ENCODE measurements around the gene SH3RF3.
"Not testable (repeated sequence)": the region's sequence is repeated elsewhere in the genome, so short reads cannot be mapped to it uniquely, and the experiment has no call there.

Gene SH3RF3

DNA sequence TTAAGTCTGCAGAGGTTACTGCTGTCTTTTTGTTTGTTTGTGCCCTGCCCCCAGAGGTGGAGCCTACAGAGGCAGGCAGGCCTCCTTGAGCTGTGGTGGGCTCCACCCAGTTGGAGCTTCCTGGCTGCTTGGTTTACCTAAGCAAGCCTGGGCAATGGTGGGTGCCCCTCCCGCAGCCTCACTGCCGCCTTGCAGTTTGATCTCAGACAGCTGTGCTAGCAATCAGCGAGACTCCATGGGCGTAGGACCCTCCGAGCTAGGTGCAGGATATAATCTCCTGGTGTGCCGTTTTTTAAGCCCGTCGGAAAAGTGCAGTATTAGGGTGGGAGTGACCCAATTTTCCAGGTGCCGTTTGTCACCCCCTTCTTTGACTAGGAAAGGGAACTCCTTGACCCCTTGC lies 11.8 kb upstream of the SH3RF3 start:
- H3K27ac ChIP-seq, H3K4me3 ChIP-seq: not testable (repeated sequence)

DNA sequence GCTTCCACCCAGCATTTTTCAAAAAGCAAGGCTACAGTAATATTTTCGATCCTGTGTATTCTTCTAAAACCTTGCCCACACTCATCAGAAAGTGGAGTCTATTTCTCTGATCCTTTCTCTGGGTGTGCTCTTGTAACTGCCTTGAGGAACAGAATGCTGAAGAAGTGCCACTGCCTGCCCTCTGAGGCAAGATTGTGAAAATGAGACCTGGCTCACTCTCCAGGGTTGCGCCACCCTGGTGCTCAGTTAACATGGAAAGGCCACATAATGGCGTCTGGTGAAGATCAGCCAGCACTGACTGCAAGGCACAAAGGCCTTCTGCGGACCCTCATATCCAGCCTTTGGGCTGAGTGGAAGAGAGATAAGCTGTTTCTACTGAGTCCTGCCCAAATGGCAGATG lies 11.2 kb upstream of the SH3RF3 start:
- Histone ChIP-seq H3K27ac (no peak overlapping the region), H3K4me3 (no peak overlapping the region)

DNA sequence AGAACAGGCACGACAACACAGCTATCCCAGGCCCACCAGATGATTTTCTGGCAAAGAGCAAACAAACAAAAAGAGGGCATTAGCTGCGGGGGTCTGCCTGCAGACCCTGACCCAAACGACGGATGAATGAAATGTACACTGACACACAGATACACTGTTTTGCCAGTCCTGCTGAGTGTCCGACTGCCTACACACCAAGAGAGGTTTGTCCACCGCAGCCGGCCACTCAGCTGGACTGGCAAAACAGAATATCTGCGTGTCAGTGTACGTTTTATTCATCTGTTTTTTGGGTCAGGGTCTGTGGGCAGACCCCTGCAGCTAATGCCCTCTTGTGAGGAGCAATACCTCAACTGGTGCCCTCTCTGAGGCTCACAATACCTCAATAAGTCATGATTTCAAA lies 10.7 kb upstream of the SH3RF3 start:
- no peak overlapping the region for H3K4me3 ChIP-seq
- H3K27ac ChIP-seq: no peak overlapping the region

DNA sequence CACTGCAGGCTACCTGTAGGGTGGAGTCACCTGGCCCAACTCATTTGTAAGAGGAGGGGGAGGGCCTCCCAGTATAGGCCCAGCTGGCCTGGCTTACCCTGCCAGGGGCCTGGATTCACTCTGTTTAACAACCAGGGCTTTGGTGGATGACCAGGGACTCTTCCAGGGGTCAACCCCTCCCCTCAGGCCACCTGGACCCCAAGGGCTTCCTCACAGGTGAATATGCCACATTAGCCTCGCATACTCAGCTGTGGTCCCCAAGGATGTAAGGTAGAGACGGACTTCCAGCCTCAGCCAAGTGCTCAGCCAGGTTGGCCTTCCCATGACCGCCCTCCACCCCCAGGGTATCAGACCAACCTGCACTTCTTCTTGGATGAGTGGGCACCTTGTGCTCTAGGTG lies 8.8 kb upstream of the SH3RF3 start:
- no peak overlapping the region for H3K4me3 ChIP-seq

DNA sequence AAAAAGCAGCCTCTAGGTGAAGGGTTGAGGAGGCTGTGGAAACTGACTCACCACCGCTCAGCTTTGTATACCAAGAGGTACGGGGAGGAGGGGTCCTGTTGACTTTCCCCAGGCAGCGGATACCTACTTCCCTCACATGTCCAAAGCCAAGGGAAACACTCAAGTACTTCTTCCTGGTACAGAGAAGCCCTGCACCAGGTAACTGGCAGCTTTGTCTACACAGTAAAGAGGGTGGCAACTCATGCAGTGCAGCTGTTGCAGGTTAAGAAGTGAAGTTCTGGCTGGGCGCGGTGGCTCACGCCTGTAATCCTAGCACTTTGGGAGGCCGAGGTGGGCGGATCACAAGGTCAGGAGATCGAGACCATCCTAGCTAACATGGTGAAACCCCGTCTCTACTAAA lies 8.3 kb upstream of the SH3RF3 start:
- H3K4me3 ChIP-seq, H3K27ac ChIP-seq: not testable (repeated sequence)

More for the DNA sequence above, 8.8 kb upstream of the SH3RF3 start:
- H3K27ac ChIP-seq: no peak overlapping the region

DNA sequence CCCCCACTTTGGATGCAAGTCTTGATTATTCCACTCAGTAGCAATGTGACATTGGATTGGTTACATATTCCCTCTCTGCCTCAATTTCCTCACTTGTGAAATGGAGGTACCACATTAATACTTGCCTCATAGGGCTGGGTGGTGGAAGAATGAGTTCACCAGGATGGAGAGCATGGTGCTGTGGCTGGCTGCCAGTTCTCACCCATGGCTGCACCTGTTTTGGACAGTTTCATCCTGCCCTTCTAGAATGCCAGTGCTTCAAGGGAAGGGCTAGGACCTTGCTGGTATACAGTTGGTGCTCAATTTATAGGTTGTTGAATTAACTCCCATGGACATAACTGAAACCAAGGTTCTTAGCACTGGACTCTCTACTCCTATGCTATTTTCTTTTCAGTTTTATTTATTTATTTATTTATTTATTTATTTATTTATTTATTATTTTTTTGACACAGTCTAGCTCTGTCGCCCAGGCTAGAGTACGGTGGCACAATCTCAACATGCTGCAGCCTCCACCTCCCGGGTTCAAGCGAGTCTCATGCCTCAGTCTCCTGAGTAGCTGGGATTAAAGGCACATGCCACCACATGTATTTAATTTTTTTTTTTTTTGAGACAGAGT lies 5.3 kb upstream of the SH3RF3 start:
- Histone ChIP-seq H3K4me3 (no peak overlapping the region), H3K27ac (no peak overlapping the region)

DNA sequence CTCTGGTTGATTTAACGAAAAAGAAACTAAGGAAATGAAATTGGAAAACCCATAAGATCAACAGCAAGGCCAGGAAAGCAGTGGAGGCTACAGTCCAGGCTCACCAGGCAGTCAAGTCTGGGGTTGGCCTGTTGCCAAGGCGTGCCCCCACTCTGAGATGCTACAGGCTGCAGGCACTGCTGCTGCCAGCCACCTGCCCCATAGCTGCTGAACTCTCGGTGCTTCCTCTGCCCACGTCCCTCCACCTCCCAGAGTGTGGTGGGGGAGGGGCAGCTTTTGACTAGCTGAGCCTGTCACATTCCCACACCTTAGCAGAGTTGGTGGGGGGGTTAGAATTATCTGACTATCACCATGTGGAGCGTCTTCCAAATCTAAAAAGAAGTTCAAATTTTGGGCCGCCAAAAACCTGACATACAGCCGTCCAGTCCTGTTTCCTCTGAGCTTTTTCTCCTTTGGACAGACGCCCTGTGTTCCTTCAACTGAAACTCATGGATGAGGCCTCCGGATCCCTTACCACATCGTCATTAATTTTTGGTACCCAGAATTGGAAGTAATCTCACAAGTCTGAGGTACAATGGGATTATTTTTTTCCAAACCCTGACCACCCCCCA lies 3.9 kb upstream of the SH3RF3 start:
- no peak overlapping the region for H3K27ac ChIP-seq
- no peak overlapping the region for H3K4me3 ChIP-seq

DNA sequence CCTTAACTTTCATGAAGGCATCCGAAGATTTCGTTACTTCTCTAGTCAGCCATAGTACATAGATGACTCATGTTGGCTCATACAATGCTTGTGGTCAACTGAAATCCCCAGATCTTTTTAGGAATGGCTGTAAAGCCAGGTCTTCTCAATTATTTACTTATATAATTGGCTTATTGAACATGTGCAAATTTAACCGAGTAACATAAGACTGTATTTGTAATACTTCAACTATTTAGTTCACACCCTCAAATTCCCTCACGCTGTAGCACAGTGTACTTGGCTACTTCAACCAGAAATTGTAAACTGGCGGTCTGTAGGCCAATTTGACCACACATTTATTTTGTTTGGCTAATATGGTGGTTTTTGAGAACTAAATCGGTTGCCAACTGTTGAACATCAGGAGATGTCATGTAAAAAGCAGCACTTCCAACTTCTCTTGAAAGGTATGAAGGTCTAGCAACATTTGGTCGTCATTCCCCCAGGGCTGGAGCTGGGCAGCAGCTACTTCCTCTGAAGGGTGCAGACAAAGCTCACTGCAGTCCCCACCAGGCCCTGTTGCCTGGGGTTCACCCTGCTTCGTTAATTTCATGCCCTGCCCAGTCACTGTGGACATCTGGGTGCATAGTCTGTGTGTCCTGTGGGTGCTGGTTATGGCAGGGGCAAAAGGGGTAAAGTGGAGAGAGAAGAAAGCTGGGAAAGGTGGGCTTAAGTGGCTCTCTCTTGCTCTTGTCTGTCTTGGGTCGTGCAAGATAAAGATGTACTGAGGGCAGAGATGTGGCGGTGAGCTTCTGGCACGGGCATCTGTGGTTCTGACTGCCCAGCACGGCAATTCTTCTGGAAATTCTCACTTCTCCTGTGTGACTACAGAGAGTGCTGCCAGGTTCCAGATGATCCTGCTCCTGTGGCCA lies 3.2 kb upstream of the SH3RF3 start:
- Histone ChIP-seq H3K4me3 (no peak overlapping the region), H3K27ac (peak overlapping the region in 1 of 21 experiments; percentile 51)

DNA sequence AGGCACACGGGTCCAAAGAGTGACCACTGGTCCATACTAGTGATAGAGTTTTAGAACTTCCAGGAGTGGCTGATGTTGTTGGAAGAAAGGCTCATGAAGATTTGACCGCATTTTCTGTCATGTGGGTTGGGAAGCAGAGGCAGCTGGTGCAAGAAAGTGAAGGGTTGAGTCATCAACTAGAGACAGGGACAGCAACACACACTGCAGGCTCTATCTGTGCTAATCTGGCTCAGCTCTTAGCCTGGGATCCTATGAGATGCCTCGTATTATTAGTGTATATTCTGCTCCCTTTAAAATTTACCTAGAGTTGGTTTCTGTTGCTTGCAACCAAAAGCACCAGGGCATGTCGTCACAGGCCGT lies 2.5 kb upstream of the SH3RF3 start:
- Histone ChIP-seq H3K4me3 (no peak overlapping the region), H3K27ac (no peak overlapping the region)

DNA sequence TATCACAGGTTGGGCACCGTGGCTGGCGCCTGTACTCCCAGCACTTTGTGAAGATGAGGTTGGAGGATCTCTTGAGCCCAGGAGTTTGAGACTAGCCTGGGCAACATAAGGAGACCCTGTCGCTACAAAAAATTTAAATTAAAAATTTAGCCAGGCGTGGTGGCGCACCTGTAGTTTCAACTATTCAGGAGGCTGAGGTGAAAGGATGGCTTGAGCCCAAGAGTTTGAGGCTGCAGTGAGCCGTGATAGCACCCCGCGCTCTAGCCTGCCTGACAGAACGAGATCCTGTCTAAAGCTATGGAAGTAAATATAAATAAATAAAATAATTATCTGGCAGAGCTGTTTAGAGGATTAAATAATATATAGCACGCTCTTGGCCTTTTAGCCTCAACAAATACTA lies 1.4 kb upstream of the SH3RF3 start:
- Histone ChIP-seq H3K27ac (no peak overlapping the region), H3K4me3 (peak overlapping the region in 1 of 7 experiments; percentile 72)

DNA sequence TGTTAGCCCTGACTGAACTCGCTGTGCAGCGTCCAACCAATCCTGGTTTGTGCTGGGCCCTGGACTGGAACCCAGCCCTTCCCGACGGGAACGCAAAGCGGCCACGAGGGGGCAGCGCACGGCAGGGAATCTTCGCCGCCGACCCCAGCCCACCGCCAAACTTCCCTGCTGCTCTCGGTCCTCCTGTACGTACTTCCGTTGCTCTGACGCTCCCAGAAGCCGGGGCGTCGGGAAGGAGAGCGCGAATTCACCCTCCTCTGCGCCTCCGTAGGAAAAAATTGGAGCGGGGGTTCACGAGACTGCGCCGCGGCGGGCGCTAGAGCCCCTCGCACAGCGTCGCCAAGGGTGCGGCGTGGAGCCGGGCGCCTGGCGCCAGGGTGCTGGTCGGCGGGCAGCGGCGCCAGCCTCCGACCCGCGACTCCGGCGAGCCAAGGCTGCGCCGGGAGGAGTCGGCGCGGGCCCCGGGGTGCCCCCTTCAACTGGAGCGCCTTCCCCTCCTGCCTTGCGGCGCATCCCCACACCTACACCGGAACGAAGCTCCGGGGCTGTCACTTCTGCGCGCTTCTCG lies 873 bp upstream of the SH3RF3 start:
- H3K4me3 ChIP-seq: peak overlapping the region; percentile 54 to 73 (median 61)
- H3K27ac ChIP-seq: peak overlapping the region in 20 of 21 experiments; percentile 51 to 92 (median 76)

DNA sequence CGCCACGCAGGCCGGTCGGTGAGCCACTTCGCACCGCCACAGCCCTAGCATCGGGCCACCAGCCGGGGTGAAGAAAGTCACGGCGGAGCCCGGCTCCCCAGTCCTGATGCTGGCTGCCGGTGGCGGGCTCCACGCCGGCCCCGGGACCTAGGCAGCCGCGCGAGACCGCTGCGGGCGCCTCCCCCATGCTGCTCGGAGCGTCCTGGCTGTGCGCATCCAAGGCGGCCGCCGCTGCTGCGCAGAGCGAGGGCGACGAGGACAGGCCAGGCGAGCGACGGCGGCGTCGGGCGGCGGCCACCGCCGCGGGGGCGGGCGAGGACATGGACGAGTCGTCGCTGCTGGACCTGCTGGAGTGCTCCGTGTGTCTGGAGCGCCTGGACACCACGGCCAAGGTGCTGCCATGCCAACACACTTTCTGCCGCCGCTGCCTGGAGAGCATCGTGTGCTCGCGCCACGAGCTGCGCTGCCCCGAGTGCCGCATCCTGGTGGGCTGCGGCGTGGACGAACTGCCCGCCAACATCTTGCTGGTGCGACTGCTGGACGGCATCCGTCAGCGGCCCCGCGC lies 433 bp downstream of the SH3RF3 start:
- H3K4me3 ChIP-seq: peak overlapping the region; percentile 54 to 73 (median 61)
- peak overlapping the region in 19 of 21 experiments; percentile 7 to 92 (median 76) for H3K27ac ChIP-seq

DNA sequence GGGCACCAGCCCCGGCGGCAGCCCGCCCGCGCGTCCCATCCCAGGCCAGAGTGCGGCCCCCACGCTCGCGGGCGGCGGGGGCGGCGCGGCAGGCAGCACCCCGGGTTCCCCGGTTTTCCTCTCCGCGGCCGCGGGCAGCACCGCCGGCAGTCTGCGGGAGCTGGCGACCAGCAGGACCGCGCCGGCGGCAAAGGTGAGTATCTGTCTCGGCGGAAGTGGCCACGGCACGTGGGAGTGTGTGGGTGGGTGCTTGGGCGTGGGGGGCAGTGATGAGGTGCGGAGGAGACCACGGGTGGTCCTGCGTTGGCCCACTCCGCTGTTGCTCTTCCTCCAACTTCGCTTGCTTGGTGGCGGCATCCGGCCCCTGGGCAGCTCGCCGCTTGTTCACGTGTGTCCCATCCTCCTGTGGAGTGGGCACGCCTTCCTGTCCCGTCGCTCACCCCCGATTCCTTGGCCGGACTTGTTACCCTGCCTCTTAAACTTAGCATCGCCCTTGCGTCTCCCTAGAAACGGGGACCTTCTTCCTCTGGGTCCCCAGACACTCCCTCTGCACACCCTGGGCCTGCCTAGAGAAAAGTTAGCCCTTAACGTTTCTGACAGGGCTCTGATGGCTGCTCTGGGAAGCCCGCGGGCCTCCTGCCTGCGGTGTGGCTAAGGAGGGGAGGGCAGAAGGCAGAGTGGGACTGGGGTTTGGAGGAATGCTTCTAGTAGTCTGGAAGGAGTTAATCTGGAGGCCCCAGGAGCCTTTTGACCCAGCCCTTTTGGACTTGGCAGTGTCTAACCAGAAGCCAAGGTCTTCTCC lies 1.1 kb downstream of the SH3RF3 start:
- peak overlapping the region; percentile 54 to 73 (median 61) for H3K4me3 ChIP-seq
- peak overlapping the region in 12 of 21 experiments; percentile 7 to 92 (median 76) for H3K27ac ChIP-seq

DNA sequence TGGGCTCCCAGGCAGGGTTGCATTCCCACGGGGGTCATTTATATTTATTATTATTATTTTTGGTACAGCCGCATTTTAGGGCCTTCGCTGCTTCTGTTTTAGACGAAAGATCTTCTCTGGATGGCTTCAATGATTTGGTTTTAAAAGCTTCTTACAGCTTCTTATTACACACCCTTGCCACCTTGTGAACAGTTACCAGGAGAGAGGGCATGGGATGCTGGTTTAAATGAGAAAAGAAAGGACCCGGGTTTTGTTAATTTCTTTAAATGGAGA lies 1.7 kb downstream of the SH3RF3 start:
- peak overlapping the region; percentile 54 to 73 (median 61) for H3K4me3 ChIP-seq
- peak overlapping the region in 6 of 21 experiments; percentile 39 to 92 (median 82) for H3K27ac ChIP-seq

DNA sequence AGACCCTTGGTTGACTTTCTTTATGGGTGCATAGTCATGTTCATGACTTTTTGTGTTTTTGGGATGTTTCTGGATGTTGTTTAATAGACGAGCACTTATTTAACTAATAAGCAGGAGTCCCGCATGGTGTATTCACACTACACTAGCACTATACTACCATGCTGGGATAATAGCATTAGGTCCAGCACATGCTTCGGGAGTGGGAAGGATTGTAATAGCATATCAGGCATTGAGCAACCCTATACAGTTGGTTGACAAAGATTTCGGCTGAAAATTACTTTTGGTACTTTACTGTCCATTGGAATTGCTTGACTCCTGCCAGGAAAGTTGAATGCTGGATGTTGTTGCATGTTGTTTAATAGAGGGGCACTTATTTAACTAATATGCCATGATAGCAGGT lies 2.8 kb downstream of the SH3RF3 start:
- Histone ChIP-seq H3K27ac (no peak overlapping the region), H3K4me3 (no peak overlapping the region)

DNA sequence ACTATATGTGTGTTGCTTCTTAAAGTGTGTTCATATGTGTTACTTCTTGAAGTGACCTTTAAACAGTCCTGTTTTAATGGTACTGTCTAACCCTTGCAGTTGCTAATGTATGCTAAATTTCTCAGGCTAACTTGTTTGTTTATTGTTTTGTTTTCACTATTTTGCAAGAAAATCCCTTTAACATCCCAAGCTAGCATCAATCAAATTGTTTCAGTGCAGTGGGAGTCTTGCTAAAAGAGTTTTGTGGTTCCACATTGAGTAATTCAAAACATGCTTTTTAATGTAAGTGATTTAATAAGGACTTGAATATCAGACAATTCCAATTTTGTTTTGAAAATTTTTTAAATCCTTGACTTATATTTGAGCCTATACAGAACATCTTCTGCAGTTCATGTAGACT lies 3.6 kb downstream of the SH3RF3 start:
- Histone ChIP-seq H3K4me3 (no peak overlapping the region), H3K27ac (no peak overlapping the region)

DNA sequence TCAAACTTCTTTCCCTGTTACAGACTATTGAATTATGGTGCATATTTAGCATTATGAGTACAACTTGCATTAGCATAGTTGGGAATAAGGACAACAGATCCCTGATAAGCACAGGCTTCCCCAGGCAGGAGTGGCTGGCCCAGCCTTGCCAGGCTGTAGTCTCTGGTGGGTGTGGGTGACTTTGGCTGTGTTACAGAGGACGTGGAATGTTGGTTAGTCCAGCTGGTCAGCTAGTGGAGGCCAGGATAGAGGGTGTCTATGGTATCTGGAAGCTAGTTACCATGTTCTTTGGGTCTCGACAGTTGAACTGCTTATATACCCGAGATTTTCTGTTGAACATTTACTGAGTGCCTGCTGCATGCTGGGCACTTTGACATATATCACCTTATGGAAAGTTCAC lies 4.7 kb downstream of the SH3RF3 start:
- Histone ChIP-seq H3K4me3 (no peak overlapping the region), H3K27ac (no peak overlapping the region)

DNA sequence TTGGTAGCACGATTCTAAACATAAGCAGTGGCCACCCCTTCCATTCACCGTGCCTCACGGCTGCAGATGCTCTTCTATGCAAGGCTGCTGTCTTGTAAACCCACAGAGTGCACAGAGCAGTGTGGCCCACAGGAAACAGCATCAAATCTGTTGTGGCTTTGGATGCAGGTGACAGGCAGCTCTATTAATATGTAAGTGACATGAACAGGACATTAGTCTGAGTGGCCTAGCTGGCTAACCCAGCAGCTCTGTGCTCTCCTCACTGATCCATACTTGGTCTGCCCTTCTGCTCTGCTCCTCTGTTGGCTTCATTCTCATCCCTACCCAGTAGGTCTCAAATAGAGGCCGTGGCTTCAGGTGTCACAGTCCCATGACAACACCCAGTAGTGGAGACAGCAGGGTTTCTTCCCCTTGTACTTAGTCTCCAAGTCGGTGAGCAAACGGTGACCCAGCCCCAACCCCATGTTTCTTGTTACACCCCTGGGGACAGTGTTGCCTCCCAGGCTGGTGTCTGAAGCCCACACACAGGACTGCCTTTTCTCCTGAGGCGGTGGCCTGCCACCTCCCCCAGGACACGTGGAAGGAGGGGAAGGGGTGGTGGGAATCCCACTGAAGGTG lies 5.8 kb downstream of the SH3RF3 start:
- Histone ChIP-seq H3K27ac (no peak overlapping the region), H3K4me3 (no peak overlapping the region)

Measured in skin epidermis (tissue), 12 donors.